A673 (cell line): ENCODE measurements around the gene ZMYND8.

Experiments used
- EZH2 ChIP-seq: fragments of 200-600 bp; sonication (generic); IDR thresholded peaks from 2 replicates; pipeline ENCODE4 v1.6.1; 2017; ENCODE audit warnings: borderline replicate concordance, low read depth, mild to moderate bottlenecking, mixed read lengths, antibody characterized with exemption, low read length; ENCODE audit not compliant: poor library complexity, severe bottlenecking
- TF ChIP-seq, protein P1 (sequence below): fragments of 300-800, 200-600 bp; sonication (generic); conservative IDR thresholded peaks from 2 replicates; pipeline ENCODE4 v1.5.1; 2017; ENCODE audit warnings: low read depth, mild to moderate bottlenecking, antibody characterized with exemption, low read length, moderate library complexity, mixed read lengths

DNA sequence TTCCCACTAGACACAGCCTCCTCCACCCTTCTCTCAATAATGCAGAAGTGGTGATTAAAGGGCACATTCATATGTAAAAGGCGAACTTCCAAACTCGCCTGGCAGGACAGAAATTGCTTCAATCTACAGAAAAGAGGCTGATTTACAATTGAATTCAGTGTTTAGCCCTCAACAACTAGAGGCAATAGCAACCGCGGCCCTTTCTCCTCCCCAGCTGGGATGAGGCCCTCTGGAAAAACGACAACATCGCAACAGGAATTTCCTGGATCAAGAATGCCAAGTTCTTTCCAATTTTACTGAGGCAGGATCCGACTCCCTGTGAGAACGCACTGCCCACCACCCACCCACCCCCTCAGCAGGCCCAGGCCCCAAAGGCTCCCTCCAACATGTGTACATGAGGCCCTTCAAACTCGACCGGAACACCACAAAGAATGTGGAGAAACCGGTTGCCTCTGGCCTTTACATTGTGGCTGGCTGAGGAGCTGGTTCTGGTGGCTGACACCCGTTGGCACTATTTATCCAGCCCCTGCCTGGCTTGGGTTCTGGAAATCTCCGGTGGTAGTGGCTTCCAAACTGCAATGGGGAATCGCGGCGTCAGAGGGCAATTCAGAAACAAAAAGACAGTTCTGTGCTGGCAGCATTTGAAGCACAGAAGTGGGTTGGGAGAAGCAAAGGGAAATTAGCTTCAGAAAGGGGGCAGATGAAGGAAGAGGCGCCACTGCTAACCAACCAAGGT lies 36.8 kb downstream of the ZMYND8 start:
- TF ChIP-seq EZH2, result no peak
- TF ChIP-seq, protein P1, sequence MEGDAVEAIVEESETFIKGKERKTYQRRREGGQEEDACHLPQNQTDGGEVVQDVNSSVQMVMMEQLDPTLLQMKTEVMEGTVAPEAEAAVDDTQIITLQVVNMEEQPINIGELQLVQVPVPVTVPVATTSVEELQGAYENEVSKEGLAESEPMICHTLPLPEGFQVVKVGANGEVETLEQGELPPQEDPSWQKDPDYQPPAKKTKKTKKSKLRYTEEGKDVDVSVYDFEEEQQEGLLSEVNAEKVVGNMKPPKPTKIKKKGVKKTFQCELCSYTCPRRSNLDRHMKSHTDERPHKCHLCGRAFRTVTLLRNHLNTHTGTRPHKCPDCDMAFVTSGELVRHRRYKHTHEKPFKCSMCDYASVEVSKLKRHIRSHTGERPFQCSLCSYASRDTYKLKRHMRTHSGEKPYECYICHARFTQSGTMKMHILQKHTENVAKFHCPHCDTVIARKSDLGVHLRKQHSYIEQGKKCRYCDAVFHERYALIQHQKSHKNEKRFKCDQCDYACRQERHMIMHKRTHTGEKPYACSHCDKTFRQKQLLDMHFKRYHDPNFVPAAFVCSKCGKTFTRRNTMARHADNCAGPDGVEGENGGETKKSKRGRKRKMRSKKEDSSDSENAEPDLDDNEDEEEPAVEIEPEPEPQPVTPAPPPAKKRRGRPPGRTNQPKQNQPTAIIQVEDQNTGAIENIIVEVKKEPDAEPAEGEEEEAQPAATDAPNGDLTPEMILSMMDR, result no peak
